Activated CD8-positive, alpha-beta memory T cell treated with anti-CD3 and anti-CD28 coated beads, Interleukin-2, amount 50 U/mL, for 24 hours (primary cell): Measurements from ENCODE around the gene CIRBP.

Experiments
- DNase-seq: peaks from one replicate; pipeline ENCODE4 v3.0.0-alpha.2; 2020; ENCODE audit errors: extremely low read depth

CIRBP gene

GRCh38 chr19:1269065-1269477 is at the start of gene CIRBP:
TSS of gene CIRBP (plus strand) at chr19:1269332. CDS start at chr19:1270934, 1,602 bp downstream.
- DNase-seq = peak; percentile 98

GRCh38 chr19:1219786-1220476 is 49.2 kb upstream of the CIRBP start:
- DNase-seq = no peak

- no peak for DNase-seq
These were observed 48.6 kb upstream of the CIRBP start for GRCh38 chr19:1220477-1220930.

GRCh38 chr19:1220976-1221903 is 47.9 kb upstream of the CIRBP start:
- DNase-seq = no peak

- no peak for DNase-seq
These were observed 47.3 kb upstream of the CIRBP start for GRCh38 chr19:1221904-1222255.

- no peak for DNase-seq
These were observed 46.7 kb upstream of the CIRBP start for GRCh38 chr19:1222394-1222793.

GRCh38 chr19:1223018-1223855 is 45.9 kb upstream of the CIRBP start:
- no peak for DNase-seq

- DNase-seq = no peak
These were observed 44.9 kb upstream of the CIRBP start for GRCh38 chr19:1224047-1224825.

- DNase-seq = no peak
These were observed 44.3 kb upstream of the CIRBP start for GRCh38 chr19:1224847-1225246.

GRCh38 chr19:1225440-1226226 is 43.5 kb upstream of the CIRBP start:
- DNase-seq = no peak

GRCh38 chr19:1226227-1226518 is 43.0 kb upstream of the CIRBP start:
- DNase-seq = no peak

GRCh38 chr19:1226522-1227303 is 42.4 kb upstream of the CIRBP start:
- no peak for DNase-seq

- DNase-seq = no peak
These were observed 41.7 kb upstream of the CIRBP start for GRCh38 chr19:1227304-1228054.

GRCh38 chr19:1228161-1228957 is 40.8 kb upstream of the CIRBP start:
- no peak for DNase-seq

- DNase-seq = no peak
These were observed 39.8 kb upstream of the CIRBP start for GRCh38 chr19:1229056-1229923.

GRCh38 chr19:1229924-1230782 is 39.0 kb upstream of the CIRBP start:
- no peak for DNase-seq
